Measurements from ENCODE around the gene KCNAB3. TPM values are rescaled to one million over a fixed set of nuclear protein-coding genes. Genes with fewer than 3 reads are reported as not detected.

Gene KCNAB3
- total and polyA plus RNA-seq, 9 of the 15 experiments (the other 6 are each of a cell fraction or from before 2014, with no cell fraction given) = 0.03 to 2.5 (median 1.1) TPM

- no peak for TF ChIP-seq GMEB1 (CRISPR knock-in tag; IDR thresholded peaks at IDR 0.05)
- no peak for TF ChIP-seq STAT5A (IDR thresholded peaks at IDR 0.05; ENCODE audit: borderline replicate concordance, low read length)
- TF ChIP-seq NUFIP1 (IDR thresholded peaks at IDR 0.05; ENCODE audit: partially characterized antibody) = no peak
- TF ChIP-seq, protein P1, sequence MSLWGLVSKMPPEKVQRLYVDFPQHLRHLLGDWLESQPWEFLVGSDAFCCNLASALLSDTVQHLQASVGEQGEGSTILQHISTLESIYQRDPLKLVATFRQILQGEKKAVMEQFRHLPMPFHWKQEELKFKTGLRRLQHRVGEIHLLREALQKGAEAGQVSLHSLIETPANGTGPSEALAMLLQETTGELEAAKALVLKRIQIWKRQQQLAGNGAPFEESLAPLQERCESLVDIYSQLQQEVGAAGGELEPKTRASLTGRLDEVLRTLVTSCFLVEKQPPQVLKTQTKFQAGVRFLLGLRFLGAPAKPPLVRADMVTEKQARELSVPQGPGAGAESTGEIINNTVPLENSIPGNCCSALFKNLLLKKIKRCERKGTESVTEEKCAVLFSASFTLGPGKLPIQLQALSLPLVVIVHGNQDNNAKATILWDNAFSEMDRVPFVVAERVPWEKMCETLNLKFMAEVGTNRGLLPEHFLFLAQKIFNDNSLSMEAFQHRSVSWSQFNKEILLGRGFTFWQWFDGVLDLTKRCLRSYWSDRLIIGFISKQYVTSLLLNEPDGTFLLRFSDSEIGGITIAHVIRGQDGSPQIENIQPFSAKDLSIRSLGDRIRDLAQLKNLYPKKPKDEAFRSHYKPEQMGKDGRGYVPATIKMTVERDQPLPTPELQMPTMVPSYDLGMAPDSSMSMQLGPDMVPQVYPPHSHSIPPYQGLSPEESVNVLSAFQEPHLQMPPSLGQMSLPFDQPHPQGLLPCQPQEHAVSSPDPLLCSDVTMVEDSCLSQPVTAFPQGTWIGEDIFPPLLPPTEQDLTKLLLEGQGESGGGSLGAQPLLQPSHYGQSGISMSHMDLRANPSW (CRISPR knock-in tag; IDR thresholded peaks at IDR 0.05) = no peak
- no peak for TF ChIP-seq COPS2 (conservative IDR thresholded peaks at IDR 0.05)
- peak; percentile 3; the same call in 1 of the 2 replicates for TF ChIP-seq POLR2AphosphoS5 (IDR thresholded peaks at IDR 0.05; ENCODE audit: control insufficient read depth, insufficient read depth, low read depth, low read length)
- TF ChIP-seq ZNF395 (CRISPR knock-in tag; IDR thresholded peaks at IDR 0.05) = peak; percentile 60; the same call in 1 of the 2 replicates
- TF ChIP-seq TBP (optimal IDR thresholded peaks at IDR 0.05; ENCODE audit: low read depth, low read length) = no peak
- no peak for TF ChIP-seq ZNF76 (CRISPR knock-in tag; IDR thresholded peaks at IDR 0.05; ENCODE audit: borderline replicate concordance)
- TF ChIP-seq RBM22 (IDR thresholded peaks at IDR 0.05; ENCODE audit: low read depth, low read length, poor library complexity, severe bottlenecking) = no peak
- no peak for TF ChIP-seq FOXA3 (CRISPR knock-in tag; conservative IDR thresholded peaks at IDR 0.05 in 1 of 2, IDR thresholded peaks at IDR 0.05 in 1 of 2)
- TF ChIP-seq HEY1 (CRISPR knock-in tag; IDR thresholded peaks at IDR 0.05; ENCODE audit: borderline replicate concordance) = no peak
- no peak for TF ChIP-seq NR4A1 (CRISPR knock-in tag; IDR thresholded peaks at IDR 0.05)
- no peak for TF ChIP-seq NR4A1 (tag; IDR thresholded peaks at IDR 0.05)
- TF ChIP-seq SAFB (IDR thresholded peaks at IDR 0.05; ENCODE audit: borderline replicate concordance, low read depth, low read length) = no peak
- no peak for TF ChIP-seq ARID3A (IDR thresholded peaks at IDR 0.05; ENCODE audit: borderline replicate concordance, low read depth, low read length)
- no peak for TF ChIP-seq KAT8 (IDR thresholded peaks at IDR 0.05; ENCODE audit: low read depth)
- TF ChIP-seq ELF2 (CRISPR knock-in tag; IDR thresholded peaks at IDR 0.05) = no peak
- peak; percentile 8 for TF ChIP-seq BRD9 (IDR thresholded peaks at IDR 0.05; ENCODE audit: low read depth, partially characterized antibody)
- no peak for TF ChIP-seq CBFB (CRISPR knock-in tag; IDR thresholded peaks at IDR 0.05)
Measured at GRCh38 chr17:7932483-7932891, 2.8 kb upstream of the KCNAB3 start (continued).

Measured in K562 (cell line).